ENCODE results near the gene CLMN.
A peak's percentile ranks its signal among the peaks of the same experiment; 100 is the strongest.

Gene CLMN

GRCh38 chr14:95163132-95163531 lies 156.6 kb downstream of the CLMN start:
- no peak overlapping the region for H3K4me3 ChIP-seq (ENCODE audit: low read depth, low read length, poor library complexity, severe bottlenecking)
- TF ChIP-seq EZH2 (IDR thresholded peaks at IDR 0.05; ENCODE audit: borderline replicate concordance, low read length): no peak
- no peak for TF ChIP-seq CTCF (IDR thresholded peaks at IDR 0.05; ENCODE audit: low read length)
- H3F3A ChIP-seq (ENCODE audit: insufficient read depth, low read length): no peaks in the 10 kb centered on the region
- H3K27ac ChIP-seq (ENCODE audit: low read depth, low read length, poor library complexity, severe bottlenecking): no peak overlapping the region
- H3K79me2 ChIP-seq (ENCODE audit: insufficient read depth, low read length): no peaks in the 10 kb centered on the region
- H3K36me3 ChIP-seq (ENCODE audit: insufficient read depth, low read length): no peaks in the 10 kb centered on the region; the same call in 1 of the 2 replicates
- no peak overlapping the region for H2AFZ ChIP-seq (ENCODE audit: low read length)
- H3K4me1 ChIP-seq (ENCODE audit: insufficient read depth, low read length, severe bottlenecking): peaks cover 9% of the 10 kb centered on the region
- peaks cover 5% of the 10 kb centered on the region; the same call in 1 of the 2 replicates for H3K9me3 ChIP-seq (ENCODE audit: low read length)
- H3K9me2 ChIP-seq (ENCODE audit: low read depth, low read length): no peaks in the 10 kb centered on the region
- H3K4me2 ChIP-seq (ENCODE audit: low read length): no peak overlapping the region
- no peak overlapping the region for H3K9ac ChIP-seq (ENCODE audit: low read length)
- no peaks in the 10 kb centered on the region for H4K20me1 ChIP-seq (ENCODE audit: insufficient read depth, low read length)
- H3K27me3 ChIP-seq (ENCODE audit: insufficient read depth, low read length): no peaks in the 10 kb centered on the region

GRCh38 chr14:95162641-95163040 lies 157.1 kb downstream of the CLMN start:
- no peaks in the 10 kb centered on the region; the same call in 1 of the 2 replicates for H3K36me3 ChIP-seq (ENCODE audit: insufficient read depth, low read length)
- peaks cover 5% of the 10 kb centered on the region; the same call in 1 of the 2 replicates for H3K9me3 ChIP-seq (ENCODE audit: low read length)
- peaks cover 11% of the 10 kb centered on the region for H3K4me1 ChIP-seq (ENCODE audit: insufficient read depth, low read length, severe bottlenecking)
- no peaks in the 10 kb centered on the region for H4K20me1 ChIP-seq (ENCODE audit: insufficient read depth, low read length)
- H3K27me3 ChIP-seq (ENCODE audit: insufficient read depth, low read length): no peaks in the 10 kb centered on the region
- H3K79me2 ChIP-seq (ENCODE audit: insufficient read depth, low read length): no peaks in the 10 kb centered on the region
- no peaks in the 10 kb centered on the region for H3F3A ChIP-seq (ENCODE audit: insufficient read depth, low read length)
- no peak for TF ChIP-seq EZH2 (IDR thresholded peaks at IDR 0.05; ENCODE audit: borderline replicate concordance, low read length)
- no peak overlapping the region for H3K4me3 ChIP-seq (ENCODE audit: low read depth, low read length, poor library complexity, severe bottlenecking)
- H3K9ac ChIP-seq (ENCODE audit: low read length): no peak overlapping the region
- no peak overlapping the region for H3K27ac ChIP-seq (ENCODE audit: low read depth, low read length, poor library complexity, severe bottlenecking)
- no peak overlapping the region for H3K4me2 ChIP-seq (ENCODE audit: low read length)
- H2AFZ ChIP-seq (ENCODE audit: low read length): no peak overlapping the region
- no peaks in the 10 kb centered on the region for H3K9me2 ChIP-seq (ENCODE audit: low read depth, low read length)

- peaks cover 40% of the 10 kb centered on the region for H3K79me2 ChIP-seq (ENCODE audit: insufficient read depth, low read length)
- H3F3A ChIP-seq (ENCODE audit: insufficient read depth, low read length): no peaks in the 10 kb centered on the region
- H3K4me2 ChIP-seq (ENCODE audit: low read length): peak within 1 kb of the TSS; percentile 96
Observed at GRCh38 chr14:95157327-95158189, 162.2 kb downstream of the CLMN start, which contains the start of gene DICER1. DICER1 (minus strand) TSS chr14:95157529; CDS start chr14:95133458, 24,071 bp downstream.

More at GRCh38 chr14:95157327-95158189, 162.2 kb downstream of the CLMN start, which contains the start of gene DICER1:
- peak within 1 kb of the TSS; percentile 35; the same call in 1 of the 2 replicates for H2AFZ ChIP-seq (ENCODE audit: low read length)
- peak within 1 kb of the TSS; percentile 84 for H3K9ac ChIP-seq (ENCODE audit: low read length)
- H3K36me3 ChIP-seq (ENCODE audit: insufficient read depth, low read length): peaks cover 3% of the 10 kb centered on the region; the same call in 1 of the 2 replicates
- peak within 1 kb of the TSS; percentile 67 for H3K27ac ChIP-seq (ENCODE audit: low read depth, low read length, poor library complexity, severe bottlenecking)
- H3K4me3 ChIP-seq (ENCODE audit: low read depth, low read length, poor library complexity, severe bottlenecking): peak within 1 kb of the TSS; percentile 76
- H3K9me2 ChIP-seq (ENCODE audit: low read depth, low read length): no peaks in the 10 kb centered on the region
- no peaks in the 10 kb centered on the region for H3K27me3 ChIP-seq (ENCODE audit: insufficient read depth, low read length)
- TF ChIP-seq CTCF (IDR thresholded peaks at IDR 0.05; ENCODE audit: low read length) (no peak), EZH2 (IDR thresholded peaks at IDR 0.05; ENCODE audit: borderline replicate concordance, low read length) (no peak)
- no peaks in the 10 kb centered on the region for H3K9me3 ChIP-seq (ENCODE audit: low read length)
- H3K4me1 ChIP-seq (ENCODE audit: insufficient read depth, low read length, severe bottlenecking): peaks cover 30% of the 10 kb centered on the region
- H4K20me1 ChIP-seq (ENCODE audit: insufficient read depth, low read length): no peaks in the 10 kb centered on the region
